HG02973 (cell line): ENCODE data around the gene FAM120AOS.

Experiments
- ATAC-seq: cut with Tn5 transposase; IDR thresholded peaks from one replicate; pipeline ENCODE4 v1.9.1; 2021; ENCODE audit warnings: moderate library complexity; ENCODE audit not compliant: unreplicated experiment

Gene FAM120AOS

DNA sequence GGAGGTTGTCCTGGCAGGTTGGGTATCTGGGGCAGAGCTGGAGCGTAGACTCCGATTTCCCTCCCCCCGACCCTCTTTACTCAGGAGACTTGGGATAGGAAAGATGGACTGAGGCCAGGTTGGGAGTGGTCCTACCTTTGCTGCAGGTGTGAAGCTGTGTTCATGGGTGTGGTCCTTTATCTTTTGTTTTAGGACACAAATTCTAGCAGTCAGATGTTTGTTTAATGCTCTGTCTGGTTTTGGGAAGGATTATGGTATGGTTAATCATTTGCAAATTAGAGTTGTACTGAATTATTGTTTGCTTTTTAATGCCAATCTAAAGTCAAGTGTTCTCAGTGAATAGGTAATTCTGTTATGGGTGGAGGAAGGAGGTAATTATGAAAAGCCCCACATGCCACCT, 14.1 kb upstream of the FAM120AOS start:
- ATAC-seq, result no peak

DNA sequence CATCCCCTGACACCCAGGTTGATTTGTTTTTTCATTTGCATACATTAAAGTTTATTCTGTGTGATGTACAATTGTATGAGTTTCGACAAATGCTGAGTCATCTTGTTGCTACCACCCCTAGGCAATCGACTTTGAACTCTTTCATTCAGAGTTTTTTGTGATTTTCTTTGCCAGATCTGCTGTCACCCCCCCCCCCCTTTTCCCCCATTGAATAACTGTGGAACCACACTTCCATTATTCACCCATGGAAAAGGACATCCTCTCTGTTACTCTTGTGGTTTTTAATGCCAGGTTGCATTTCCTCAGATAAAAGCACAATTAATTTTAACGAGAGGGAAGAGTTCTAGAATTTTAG, 13.7 kb upstream of the FAM120AOS start:
- no peak for ATAC-seq

DNA sequence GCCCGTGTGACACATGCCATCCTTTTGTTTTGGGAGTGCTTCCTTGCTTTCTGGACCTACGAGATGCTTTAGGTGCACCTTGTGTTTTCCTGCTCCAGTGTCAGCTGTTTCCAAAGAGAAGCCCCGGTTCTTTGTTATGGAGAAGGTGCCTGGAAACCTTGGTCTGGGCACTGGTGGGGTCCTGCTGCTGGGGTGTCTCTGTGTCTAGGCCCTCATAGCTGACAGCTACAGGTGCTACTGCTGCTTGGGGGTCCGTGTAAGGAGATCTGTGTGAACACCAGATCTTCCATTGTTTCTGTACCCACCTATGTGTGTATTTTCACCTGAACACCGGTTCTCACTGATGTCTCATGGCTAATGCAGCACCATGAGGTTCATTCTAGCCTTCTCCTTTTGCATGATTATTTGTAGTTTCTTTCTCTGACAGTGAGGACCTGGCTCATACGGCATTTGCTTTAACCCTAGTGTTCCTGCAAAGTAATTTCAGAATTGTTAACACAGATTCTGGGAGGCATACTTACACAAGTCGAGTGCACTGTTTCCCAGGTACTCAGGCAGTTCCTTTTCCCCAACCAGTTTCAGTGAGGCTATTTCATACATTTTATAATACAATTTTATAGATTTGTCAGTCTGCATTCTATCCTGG, 13.2 kb upstream of the FAM120AOS start:
- ATAC-seq, result no peak

DNA sequence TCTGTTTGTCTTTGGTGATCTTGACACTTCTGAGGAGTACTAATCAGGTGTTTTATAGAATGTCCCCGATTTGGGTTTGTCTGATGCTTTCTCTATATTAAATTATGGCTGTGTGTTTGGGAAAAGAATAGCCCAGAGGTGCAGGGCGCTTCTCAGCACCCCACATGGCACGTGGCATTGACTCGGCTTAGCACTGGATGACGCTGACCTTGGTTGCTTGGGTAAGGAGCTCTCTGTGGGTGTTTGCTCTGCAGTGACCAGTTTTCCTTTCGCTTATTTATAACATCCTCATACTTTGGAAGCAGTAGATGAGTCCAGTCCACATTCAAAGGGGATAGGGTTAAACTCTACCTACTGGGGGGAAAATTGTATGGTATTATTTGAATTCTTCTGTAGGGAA, 12.5 kb upstream of the FAM120AOS start:
- no peak for ATAC-seq

DNA sequence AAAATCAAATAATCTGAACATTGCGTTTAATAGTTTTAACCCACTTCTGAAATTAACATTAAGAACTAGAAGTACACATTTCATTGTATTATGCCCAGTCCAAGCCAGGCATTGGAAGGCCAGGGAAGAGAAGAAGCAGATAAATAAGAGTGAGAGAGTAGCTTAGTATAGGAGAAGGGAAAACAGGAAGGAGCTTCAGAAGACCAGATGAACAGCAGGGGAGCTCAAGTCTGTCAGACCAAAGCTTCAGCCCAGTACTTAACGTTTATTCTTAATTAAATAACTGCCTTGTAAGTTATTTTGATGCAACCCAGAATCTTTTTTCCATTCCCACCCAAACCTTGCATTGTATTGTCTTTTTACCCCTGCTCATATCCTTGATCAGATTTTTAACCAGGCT, 11.5 kb upstream of the FAM120AOS start:
- no peak for ATAC-seq

DNA sequence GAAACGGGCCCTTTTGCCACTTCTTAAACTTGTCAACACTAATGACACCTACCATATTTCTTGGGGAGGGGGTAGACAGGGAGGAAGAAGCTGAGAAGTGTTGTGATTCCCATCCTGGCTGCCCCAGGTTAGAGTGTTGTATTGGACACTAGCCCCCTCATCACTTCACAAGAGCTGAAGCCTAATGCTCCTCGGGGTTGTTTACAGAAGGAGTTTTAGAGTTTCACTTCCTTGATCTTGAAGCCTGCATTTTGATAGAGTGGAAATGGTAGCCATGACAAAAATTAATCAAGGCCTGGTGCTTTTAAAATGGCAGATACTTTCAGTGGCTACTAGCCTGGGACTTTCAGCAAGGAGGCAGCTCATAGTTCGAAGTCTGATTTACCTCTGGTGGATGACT, 11.0 kb upstream of the FAM120AOS start:
- ATAC-seq, result no peak

DNA sequence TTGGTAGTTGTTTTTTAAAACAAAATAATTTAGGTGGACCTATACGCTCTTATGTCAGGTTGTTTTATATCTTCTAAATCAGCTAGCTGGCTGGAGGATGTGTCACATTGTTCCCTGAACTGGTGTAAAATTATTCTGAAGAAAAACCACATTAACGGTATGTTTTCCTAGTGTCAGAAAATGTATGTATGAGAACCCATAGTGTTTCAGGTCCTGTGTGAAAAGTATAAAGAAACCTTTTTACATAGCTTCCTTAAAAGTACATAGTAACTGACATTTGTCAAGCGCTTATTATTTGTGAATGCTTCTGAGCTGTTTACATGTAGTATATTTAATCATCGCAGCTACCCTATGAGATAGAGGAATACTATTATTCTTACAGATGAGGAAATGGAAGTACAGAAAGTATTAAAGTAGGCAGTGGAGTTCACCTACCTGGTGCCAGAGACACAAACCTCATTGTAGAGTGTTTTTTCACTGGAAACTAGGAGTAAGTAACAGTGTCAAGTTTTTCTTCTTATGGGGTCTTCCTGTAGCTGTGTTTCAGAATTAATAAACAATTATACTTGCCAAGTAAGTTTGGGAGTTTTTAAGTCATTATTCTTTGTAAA, 10.4 kb upstream of the FAM120AOS start:
- no peak for ATAC-seq

DNA sequence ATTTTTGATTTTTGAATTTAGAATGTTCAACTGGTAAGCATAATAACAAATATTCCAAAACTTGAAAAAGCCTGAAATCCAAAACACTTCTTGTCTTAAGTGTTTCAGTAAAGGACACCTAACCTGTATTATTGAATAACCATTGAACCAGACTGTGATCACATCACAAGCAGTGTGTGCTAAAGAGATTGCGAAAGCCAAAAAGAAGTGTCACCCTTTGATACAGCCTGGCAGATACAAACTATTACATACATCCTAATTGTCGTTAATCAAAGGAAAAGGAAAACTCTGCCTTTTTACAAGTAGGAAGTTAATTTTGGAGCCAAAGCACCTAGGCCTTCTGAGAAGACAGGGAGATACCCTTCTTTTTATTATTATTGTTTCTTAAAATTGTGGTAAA, 8.4 kb upstream of the FAM120AOS start:
- ATAC-seq, result no peak

DNA sequence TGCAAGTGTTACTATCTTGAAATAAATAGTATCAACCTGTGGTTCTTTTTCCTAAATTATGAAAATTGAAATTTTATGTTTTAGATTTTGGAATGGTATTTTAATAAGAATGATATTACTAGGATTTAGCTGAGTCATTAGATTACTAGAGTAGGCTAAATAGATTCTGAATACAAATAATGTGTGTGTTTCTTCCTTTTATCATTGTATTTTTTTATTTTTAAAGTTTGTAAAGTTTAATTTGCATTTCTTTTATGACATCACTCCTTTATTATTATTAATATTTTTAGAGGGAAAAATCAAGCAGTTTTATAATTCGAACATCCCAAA, 8.0 kb upstream of the FAM120AOS start:
- no peak for ATAC-seq

DNA sequence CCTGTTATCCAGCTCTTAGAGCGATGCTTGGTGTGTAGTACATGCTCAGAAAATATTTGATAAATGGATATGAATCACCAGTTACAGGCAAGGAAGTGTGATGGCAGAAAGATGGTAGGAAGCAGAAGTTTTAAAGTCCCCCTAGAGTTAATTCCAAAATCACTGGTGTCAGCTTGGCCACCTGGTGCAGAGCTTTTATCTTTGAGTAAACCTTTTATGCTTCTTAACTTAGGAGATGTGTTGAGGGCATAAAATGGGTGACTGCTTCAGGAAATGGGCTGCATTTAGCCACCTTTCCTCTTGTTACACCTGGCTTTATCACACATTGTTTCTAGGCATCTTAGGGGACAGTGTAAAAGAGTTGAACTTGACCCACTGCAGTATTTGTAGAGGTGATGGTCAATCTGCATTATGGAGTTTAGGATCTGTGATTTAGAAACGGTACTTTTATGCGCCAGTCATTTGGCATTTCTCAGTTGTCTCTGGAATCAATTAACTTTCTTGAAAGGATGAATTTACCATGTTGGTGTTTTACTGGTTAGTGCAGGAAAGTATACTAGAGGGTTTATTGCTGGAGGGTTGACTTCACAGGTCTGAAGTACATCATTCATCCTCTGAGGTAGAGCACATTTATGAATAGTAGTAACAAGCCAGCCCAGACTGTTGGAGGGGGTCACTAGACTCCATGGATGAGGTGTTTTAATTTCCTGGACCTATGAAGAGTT, 7.5 kb upstream of the FAM120AOS start:
- ATAC-seq, result no peak

DNA sequence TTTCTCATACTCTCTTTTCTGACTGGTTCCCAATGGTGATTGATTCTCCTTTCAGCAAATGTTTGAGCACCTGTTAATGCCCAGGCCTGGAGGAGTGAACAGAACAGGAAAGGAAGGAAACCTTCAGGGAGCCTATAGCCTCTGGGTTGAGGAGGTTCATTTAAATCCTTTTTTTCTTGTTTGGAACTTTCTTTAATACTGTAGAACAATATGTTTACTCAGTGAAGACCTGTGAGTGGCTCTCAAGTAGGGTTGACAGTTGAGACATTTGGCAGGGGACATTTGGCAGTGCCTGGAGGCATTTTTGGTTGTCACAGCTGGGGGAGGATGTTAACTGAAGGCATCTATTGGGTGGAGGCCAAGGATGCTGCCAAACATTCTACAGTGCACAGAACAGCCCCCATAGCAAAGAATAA, 6.1 kb upstream of the FAM120AOS start:
- ATAC-seq, result no peak

DNA sequence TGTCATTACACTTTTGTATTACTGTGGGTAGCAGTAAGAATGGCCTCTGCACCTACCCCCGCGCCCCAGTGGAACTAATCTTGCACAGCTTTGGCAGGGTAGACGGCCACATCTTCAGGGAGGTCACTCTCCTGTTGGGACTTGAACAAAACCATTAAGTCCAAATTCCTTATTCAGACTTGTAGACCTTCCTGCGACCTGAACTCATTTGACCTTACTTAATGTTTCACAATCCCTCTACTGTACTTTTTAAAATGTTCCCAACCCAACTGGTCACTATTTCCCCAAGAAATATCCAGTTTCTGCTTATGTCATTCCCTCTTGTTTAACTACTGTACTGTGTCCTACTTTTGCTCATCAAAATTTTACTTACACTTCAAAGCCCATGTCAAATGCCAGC, 5.3 kb upstream of the FAM120AOS start:
- no peak for ATAC-seq

DNA sequence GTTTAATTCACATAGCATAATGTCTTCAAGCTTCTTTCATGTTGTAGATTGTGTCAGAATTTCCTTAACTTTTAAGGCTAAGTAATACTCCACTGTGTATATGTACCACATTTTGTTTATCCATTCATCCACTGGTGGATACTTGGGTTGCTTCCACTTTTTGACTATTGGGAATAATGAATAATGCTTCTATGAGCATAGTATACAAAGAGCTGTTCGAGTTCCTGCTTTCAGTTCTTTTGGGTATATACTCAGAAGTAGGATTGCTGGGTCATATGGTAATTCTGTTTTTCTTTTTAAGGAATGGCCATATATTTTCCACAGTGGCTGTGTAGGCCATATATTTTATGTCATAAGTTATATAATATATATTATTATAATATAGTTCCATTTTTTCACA, 3.6 kb upstream of the FAM120AOS start:
- ATAC-seq, result no peak

DNA sequence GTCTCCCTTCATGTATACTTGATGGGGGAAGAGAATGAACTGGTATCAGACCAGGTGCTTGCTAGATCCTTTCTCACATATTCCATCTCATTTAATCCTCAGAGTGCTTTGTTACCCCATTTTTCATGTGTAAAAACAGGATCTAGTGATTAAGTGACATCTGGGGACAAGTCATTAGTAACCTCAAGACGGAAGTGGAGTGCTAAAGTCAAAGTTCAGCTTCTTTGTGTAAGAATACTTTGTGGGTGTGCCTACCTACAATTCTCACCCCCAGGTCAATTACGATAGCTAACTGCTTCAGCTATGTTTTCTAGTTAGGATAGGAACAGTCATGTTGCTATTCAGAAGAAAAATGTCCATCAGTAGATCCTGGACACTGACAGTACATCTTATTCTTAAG, 3.1 kb upstream of the FAM120AOS start:
- no peak for ATAC-seq

DNA sequence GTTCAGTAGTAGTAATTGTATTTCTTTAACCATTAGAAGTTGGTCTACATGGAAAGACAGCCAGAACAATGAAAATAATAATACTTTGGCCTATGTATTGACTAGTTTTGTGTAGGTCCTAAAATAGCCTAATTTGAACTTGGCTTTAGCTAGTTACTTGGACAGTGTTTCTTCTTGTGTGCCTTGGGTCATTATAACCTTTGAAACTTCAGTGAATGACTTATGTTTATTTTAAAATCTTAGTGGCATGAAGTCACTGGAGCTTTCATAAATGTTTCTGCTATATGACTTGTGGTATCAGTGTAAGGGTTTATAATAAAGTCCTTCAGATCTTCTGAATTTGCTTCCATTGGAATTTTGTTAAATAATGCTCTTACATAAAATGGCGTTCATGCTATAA, 2.6 kb upstream of the FAM120AOS start:
- ATAC-seq, result no peak

DNA sequence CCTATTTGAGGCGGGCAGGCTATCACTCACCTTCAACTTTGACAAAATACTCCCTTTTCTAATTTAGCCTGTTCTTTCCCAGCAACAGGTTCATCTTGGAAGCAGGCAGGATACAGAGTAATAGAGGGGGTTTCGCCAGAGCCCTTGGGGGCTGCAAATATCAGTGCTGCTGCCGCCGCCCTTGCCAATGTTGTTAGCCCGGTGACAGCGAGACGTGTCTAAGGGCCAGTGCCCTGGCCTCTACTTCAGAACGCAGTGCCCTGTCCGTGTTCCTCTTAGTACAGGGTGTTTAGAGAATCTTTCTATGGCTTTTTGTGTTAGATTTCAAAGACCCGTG, 703 bp downstream of the FAM120AOS start:
- ATAC-seq, result no peak

DNA sequence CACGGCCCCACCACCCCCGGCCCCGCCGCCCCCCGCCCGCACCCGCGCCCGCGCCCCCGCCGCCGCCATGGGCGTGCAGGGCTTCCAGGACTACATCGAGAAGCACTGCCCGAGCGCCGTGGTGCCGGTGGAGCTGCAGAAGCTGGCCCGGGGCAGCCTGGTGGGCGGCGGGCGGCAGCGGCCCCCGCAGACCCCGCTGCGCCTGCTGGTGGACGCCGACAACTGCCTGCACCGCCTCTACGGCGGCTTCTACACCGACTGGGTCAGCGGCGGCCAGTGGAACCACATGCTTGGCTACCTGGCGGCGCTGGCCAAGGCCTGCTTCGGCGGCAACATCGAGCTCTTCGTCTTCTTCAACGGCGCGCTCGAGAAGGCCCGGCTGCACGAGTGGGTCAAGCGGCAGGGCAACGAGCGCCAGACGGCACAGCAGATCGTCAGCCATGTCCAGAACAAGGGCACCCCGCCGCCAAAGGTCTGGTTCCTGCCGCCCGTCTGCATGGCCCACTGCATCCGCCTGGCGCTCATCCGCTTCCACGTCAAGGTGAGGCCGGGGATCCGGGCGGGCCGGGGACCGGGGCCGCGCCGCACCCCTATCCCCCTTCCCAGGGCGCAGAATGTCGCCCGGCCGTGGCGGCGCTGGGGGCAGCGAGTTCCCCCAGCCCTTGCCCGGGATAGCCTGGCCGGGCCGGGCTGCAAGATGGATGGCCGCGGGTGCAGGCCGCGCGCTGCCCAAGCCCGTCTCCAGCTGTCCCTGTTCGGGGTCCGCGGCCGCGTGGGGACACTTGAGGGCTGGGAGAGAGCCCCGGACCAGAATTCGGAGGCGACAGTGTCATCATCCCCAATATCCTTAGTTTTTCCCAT, 1.3 kb downstream of the FAM120AOS start:
- ATAC-seq, result peak; percentile 11

DNA sequence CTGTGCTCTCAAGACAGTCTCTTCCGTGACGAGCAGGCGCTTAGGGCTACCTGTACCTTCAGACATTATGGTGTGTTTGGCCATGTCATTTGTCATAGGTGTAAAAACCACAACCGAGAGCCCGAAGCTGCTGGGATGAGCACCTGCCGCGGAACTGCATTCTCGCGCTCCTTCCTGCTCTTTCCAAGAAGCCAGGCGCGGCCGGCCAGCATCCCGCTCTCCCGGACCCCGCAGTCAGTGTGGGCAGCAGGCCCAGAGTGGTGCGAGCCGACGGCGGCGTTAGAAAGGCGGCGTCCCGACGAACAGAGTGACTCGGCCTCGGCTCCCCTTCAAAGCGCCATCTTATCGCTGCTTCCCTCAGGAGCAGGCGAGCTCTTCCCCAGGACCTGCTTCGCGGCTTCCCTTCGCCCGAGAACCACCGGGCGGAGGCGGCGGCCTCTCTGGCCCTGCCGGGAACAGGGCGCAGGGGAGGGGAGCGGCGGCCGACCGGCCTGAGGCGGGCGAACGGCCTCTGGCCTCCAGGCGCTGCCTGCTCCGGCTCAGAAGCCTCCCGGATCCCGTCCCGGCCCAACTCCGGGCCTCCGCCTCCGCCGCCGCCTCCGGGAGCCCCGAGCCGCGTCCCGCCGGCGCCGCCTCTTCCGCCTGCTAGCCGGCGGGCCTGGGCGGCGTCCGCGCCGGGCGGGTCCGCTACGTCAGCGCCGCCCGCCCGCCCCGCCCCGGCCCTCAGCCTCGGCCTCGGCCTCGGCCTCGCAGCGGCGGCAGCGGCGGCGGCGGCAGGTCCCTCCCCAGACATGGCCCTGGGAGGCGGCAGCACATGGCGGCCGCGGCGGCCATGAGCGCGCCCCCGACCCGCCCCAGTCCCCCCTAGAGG, 2.2 kb downstream of the FAM120AOS start, which contains the start of gene FAM120A:
FAM120A (plus strand) TSS at position 741 of the 871 bp plus-strand sequence. CDS start 231 bp downstream, outside the sequence.
- ATAC-seq, result peak; percentile 65

DNA sequence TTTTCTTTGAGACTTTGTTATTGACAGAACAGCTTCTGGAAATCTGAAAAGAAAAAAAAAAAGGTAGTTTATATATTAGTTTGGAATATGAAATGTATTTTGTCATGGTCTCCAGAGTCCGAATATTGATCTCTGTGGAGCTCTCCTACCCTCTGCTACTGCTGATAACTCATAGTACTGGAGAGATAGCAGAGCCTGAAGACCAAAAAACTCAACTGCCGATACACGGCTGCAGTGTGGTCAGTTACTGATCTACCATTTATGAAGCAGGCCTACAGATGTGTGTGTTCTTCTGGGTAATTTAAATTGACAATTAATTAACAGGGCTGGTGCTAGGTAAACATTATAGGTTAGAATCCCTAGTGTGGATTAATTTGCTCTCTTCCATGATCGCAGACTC, 5.7 kb downstream of the FAM120AOS start:
- ATAC-seq, result no peak

DNA sequence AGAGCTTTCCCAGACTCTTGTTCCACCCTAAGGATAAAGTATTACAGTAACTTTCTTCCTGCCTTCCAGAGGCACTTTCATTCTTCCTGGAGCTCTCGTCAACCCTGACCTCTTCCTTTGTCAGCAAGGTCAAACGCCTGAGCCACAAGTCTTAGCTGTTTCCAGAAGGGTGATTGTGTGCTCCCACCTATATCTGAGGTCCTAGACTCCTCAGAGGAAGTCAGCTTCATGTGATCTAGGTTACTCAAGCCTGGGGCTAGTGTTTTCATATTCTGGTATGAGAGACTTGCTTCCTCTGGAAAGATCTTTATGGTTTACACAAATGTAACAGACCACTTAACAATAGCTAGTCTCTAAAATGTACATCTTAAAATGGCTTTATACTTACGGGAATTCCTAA, 7.3 kb downstream of the FAM120AOS start:
- no peak for ATAC-seq
